ENCODE measurements around the gene LAMTOR4. TPM values are rescaled to one million over a fixed set of nuclear protein-coding genes. Genes with fewer than 3 reads are reported as not detected.

LAMTOR4 gene
- total RNA-seq, 3 donors from 2014 or later, result 154 to 285 (median 207) TPM

DNA sequence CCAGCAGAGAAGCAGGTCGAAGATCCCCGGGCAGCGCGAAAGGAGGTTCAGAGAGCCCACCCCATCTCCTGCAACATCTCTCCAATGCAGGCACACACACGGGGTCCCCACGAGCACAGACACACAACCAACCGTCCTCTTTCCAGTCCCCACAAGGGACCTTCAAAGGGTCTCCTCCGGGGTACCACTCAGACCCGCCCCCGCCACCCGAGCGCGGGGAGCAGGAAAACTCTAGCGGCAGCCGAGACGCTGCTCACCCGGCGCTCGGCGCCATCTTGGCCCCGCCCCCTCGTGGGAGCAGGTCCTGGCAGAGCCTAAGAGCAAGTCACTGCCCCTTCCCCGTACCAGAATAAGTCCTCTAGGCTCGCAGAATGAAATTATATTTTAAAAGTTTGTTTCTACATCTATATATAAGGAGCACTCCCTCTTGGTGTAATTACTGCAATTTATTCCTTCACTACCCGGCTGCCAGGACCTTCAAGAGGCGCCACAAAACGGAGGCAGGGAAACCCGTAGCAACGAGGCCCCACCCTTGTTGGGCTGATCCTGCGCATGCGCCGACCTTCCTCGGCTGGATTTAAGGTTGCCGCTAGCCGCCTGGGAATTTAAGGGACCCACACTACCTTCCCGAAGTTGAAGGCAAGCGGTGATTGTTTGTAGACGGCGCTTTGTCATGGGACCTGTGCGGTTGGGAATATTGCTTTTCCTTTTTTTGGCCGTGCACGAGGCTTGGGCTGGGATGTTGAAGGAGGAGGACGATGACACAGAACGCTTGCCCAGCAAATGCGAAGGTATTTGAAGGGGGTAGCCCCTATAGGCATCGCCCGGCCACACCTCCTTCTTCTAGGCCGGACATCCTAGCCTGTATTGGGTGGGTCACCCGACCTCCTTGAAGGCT is 29.4 kb upstream of the LAMTOR4 start, which contains the start of the genes CNPY4 and TAF6:
Gene CNPY4 (plus strand): TSS at position 563 of the 898 bp plus-strand sequence. CDS start 111 bp downstream, at position 674.
Gene TAF6 (minus strand): TSS at position 287 of the 898 bp plus-strand sequence. CDS start 5,149 bp downstream, outside the sequence.
- H3K27ac ChIP-seq, result peak within 1 kb of the TSS; percentile 80 to 88
- no peaks in the 10 kb centered on the region for H3K36me3 ChIP-seq
- peak within 1 kb of the TSS; percentile 63 to 81 (median 76) for H3K4me3 ChIP-seq
- intact Hi-C loops (cut with DNase I; ENCODE audit: low total_unique reads), result loop anchor here (5.0 kb wide), 1 partner anchor 843 kb away; no protein-coding TSS in a partner anchor
- peak; percentile 93 to 95 for DNase-seq (ENCODE audit: low spot score in 2 of 2)
- peaks cover 3 to 7% of the 10 kb centered on the region in 2 donors for H3K4me1 ChIP-seq
- no peaks in the 10 kb centered on the region for H3K27me3 ChIP-seq
- TF ChIP-seq POLR2AphosphoS5 (IDR thresholded peaks at IDR 0.05) (peak; percentile 45 to 70 (median 56)), POLR2A (IDR thresholded peaks at IDR 0.05) (peak; percentile 62)
- TF ChIP-seq, protein P1, sequence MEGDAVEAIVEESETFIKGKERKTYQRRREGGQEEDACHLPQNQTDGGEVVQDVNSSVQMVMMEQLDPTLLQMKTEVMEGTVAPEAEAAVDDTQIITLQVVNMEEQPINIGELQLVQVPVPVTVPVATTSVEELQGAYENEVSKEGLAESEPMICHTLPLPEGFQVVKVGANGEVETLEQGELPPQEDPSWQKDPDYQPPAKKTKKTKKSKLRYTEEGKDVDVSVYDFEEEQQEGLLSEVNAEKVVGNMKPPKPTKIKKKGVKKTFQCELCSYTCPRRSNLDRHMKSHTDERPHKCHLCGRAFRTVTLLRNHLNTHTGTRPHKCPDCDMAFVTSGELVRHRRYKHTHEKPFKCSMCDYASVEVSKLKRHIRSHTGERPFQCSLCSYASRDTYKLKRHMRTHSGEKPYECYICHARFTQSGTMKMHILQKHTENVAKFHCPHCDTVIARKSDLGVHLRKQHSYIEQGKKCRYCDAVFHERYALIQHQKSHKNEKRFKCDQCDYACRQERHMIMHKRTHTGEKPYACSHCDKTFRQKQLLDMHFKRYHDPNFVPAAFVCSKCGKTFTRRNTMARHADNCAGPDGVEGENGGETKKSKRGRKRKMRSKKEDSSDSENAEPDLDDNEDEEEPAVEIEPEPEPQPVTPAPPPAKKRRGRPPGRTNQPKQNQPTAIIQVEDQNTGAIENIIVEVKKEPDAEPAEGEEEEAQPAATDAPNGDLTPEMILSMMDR (IDR thresholded peaks at IDR 0.05), result no peak
- no peaks in the 10 kb centered on the region for H3K9me3 ChIP-seq

DNA sequence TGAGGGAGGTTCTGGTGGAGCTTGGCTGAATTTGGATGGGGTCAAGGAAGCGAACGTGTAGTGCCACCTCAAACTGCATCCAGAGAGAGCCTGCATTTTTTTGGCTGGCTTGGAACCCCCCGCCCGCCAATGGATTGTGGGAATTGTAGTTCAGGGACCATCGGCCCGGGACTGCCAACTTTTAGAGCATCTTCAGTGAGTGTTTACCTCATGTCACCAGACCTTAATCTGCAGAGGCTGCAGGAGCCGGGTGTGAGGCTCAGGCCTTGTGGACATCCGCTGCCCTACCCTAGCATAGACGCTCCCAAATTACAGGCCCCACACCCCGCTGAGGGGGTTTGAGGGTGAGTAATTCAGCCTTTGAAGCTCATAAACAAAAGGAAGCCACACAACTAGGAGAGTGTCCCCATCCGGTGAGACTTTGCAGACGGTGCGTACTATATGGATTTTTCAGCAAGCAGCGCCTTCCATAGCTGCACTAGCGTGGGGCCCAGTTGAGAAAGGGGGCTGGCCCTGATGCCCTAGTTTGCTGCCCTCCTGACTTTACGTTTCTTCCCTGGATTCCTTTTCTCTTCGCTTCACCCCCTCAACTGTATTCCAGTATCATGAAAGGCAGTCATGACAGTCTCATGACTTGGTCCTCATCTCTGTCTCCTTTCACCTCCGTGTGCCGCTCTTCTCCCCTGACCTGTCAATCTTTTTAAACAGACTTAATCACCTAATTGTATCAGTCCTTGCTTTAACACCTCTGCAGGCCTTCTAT is 28.6 kb upstream of the LAMTOR4 start:
- peaks cover 3 to 7% of the 10 kb centered on the region in 2 donors for H3K4me1 ChIP-seq
- intact Hi-C loops (cut with DNase I; ENCODE audit: low total_unique reads), result loop anchor here (5.0 kb wide), 1 partner anchor 842 kb away; no protein-coding TSS in a partner anchor
- no peaks in the 10 kb centered on the region for H3K36me3 ChIP-seq
- TF ChIP-seq, protein P1 (IDR thresholded peaks at IDR 0.05), result no peak
- H3K4me3 ChIP-seq, result peak overlapping the region; percentile 63 to 81 (median 76)
- DNase-seq (ENCODE audit: low spot score in 2 of 2), result peak; percentile 52 to 67
- no peaks in the 10 kb centered on the region for H3K27me3 ChIP-seq
- peak overlapping the region; percentile 80 to 88 for H3K27ac ChIP-seq
- no peaks in the 10 kb centered on the region for H3K9me3 ChIP-seq

DNA sequence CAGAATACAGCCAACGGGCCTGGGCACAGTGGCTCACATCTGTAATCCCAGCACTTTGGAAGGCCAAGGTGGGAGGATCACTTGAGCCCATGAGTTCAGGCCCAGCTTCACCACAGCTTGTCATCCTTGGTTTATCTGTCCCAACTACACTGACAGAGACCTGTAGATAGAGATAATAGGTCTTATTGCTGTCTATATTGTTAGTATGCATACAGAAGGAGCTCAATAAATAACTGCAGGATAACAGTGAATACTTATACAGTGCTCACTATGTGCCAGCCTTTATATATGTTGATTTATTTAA is 28.0 kb upstream of the LAMTOR4 start:
- Histone ChIP-seq H3K4me1 (peaks cover 3 to 7% of the 10 kb centered on the region in 2 donors), H3K9me3 (no peaks in the 10 kb centered on the region), H3K27ac (peak overlapping the region in 1 of 2 donors; percentile 80), H3K27me3 (no peaks in the 10 kb centered on the region), H3K4me3 (no peak overlapping the region), H3K36me3 (no peaks in the 10 kb centered on the region)
- TF ChIP-seq, protein P1 (IDR thresholded peaks at IDR 0.05), result no peak
- no peak for TF ChIP-seq POLR2A (IDR thresholded peaks at IDR 0.05)
- TF ChIP-seq POLR2AphosphoS5 (IDR thresholded peaks at IDR 0.05), result no peak
- DNase-seq (ENCODE audit: low spot score in 2 of 2), result no peak
- intact Hi-C loops (cut with DNase I; ENCODE audit: low total_unique reads), result no loop called here

DNA sequence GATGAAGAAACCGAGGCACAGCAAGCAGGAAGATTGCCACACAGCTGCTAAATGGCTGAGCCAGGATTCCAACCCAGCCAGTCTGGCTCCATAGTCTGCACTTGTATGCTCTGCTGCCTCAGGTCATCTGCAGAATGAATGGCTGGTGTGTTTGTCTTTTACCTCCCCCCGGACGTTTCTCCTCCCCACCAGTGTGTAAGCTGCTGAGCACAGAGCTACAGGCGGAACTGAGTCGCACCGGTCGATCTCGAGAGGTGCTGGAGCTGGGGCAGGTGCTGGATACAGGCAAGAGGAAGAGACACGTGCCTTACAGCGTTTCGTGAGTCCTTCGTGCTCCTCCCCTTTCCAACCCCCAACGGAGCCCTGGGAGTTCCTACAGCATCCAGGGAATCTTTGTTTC is 26.7 kb upstream of the LAMTOR4 start:
- Histone ChIP-seq H3K4me1 (peaks cover 3 to 7% of the 10 kb centered on the region in 2 donors), H3K4me3 (no peak overlapping the region), H3K36me3 (no peaks in the 10 kb centered on the region), H3K9me3 (no peaks in the 10 kb centered on the region), H3K27me3 (no peaks in the 10 kb centered on the region), H3K27ac (peak overlapping the region; percentile 15 to 57)
- DNase-seq (ENCODE audit: low spot score in 2 of 2), result peak; percentile 57 to 61
- TF ChIP-seq, protein P1 (IDR thresholded peaks at IDR 0.05), result no peak
- peak in 1 of 3 donors; percentile 9 for TF ChIP-seq POLR2AphosphoS5 (IDR thresholded peaks at IDR 0.05)
- TF ChIP-seq POLR2A (IDR thresholded peaks at IDR 0.05), result no peak
- intact Hi-C loops (cut with DNase I; ENCODE audit: low total_unique reads), result no loop called here

Data from breast epithelium (tissue), 4 donors.